ENCODE measurements around the gene SLC5A2. TPM values are rescaled to one million over a fixed set of nuclear protein-coding genes. Genes with fewer than 3 reads are reported as not detected.
"Not testable (repeated sequence)": the region's sequence is repeated elsewhere in the genome, so short reads cannot be mapped to it uniquely, and the experiment has no call there.

The SLC5A2 gene
- total and polyA plus RNA-seq, 2 experiments from 2014 or later, result 2.5 to 12.7 TPM

GRCh38 chr16:31501966-31502348, 19.0 kb downstream of the SLC5A2 start:
- H3K27me3 ChIP-seq, result no peaks in the 10 kb centered on the region
- DNase-seq (ENCODE audit: low spot score), result no peak
- 64% methylated on average over 4 of the region's 4 CpGs for WGBS (ENCODE audit: low lambda C conversion rate, missing lambda C conversion rate)
- no peak overlapping the region for H3K4me3 ChIP-seq
- no peak overlapping the region for H3K27ac ChIP-seq
- H3K4me2 ChIP-seq, result no peak overlapping the region
- peaks cover 18% of the 10 kb centered on the region for H3K79me2 ChIP-seq
- no peaks in the 10 kb centered on the region for H4K20me1 ChIP-seq (ENCODE audit: insufficient read depth, poor library complexity, severe bottlenecking)
- H3K9me3 ChIP-seq (ENCODE audit: low read depth), result no peaks in the 10 kb centered on the region
- TF ChIP-seq EZH2 (IDR thresholded peaks at IDR 0.05; ENCODE audit: borderline replicate concordance), result no peak
- TF ChIP-seq EZH2phosphoT487 (IDR thresholded peaks at IDR 0.05; ENCODE audit: low read depth, severe bottlenecking, unreplicated experiment), result no peak
- TF ChIP-seq CTCF (IDR thresholded peaks at IDR 0.05; ENCODE audit: poor library complexity), result no peak
- no peak overlapping the region for H2AFZ ChIP-seq
- peaks cover 11% of the 10 kb centered on the region for H3K4me1 ChIP-seq (ENCODE audit: insufficient read depth)
- no peaks in the 10 kb centered on the region for H3K9me2 ChIP-seq (replicated peaks; ENCODE audit: insufficient read depth)
- no peaks in the 10 kb centered on the region for H3K36me3 ChIP-seq (replicated peaks; ENCODE audit: insufficient read depth, low read depth)

- no peak overlapping the region for H2AFZ ChIP-seq
- DNase-seq (ENCODE audit: low spot score), result no peak
- H3K36me3 ChIP-seq (replicated peaks; ENCODE audit: insufficient read depth, low read depth), result no peaks in the 10 kb centered on the region
- TF ChIP-seq EZH2 (IDR thresholded peaks at IDR 0.05; ENCODE audit: borderline replicate concordance), result no peak
- TF ChIP-seq EZH2phosphoT487 (IDR thresholded peaks at IDR 0.05; ENCODE audit: low read depth, severe bottlenecking, unreplicated experiment), result no peak
- TF ChIP-seq CTCF (IDR thresholded peaks at IDR 0.05; ENCODE audit: poor library complexity), result no peak
- no peak overlapping the region for H3K4me3 ChIP-seq
- H4K20me1 ChIP-seq (ENCODE audit: insufficient read depth, poor library complexity, severe bottlenecking), result no peaks in the 10 kb centered on the region
- H3K4me2 ChIP-seq, result no peak overlapping the region
- H3K27ac ChIP-seq, result no peak overlapping the region
- H3K79me2 ChIP-seq, result peaks cover 28% of the 10 kb centered on the region
- peaks cover 17% of the 10 kb centered on the region for H3K4me1 ChIP-seq (ENCODE audit: insufficient read depth)
- no peaks in the 10 kb centered on the region for H3K9me3 ChIP-seq (ENCODE audit: low read depth)
- no peaks in the 10 kb centered on the region for H3K27me3 ChIP-seq
- no peaks in the 10 kb centered on the region for H3K9me2 ChIP-seq (replicated peaks; ENCODE audit: insufficient read depth)
Observed at GRCh38 chr16:31502981-31503380, 20.1 kb downstream of the SLC5A2 start.

GRCh38 chr16:31503555-31503954, 20.6 kb downstream of the SLC5A2 start:
- H3K4me2 ChIP-seq; H3K27me3 ChIP-seq; DNase-seq (ENCODE audit: low spot score); H2AFZ ChIP-seq; H3K4me3 ChIP-seq; H4K20me1 ChIP-seq (ENCODE audit: insufficient read depth, poor library complexity, severe bottlenecking); H3K9me3 ChIP-seq (ENCODE audit: low read depth); H3K36me3 ChIP-seq (replicated peaks; ENCODE audit: insufficient read depth, low read depth); H3K9me2 ChIP-seq (replicated peaks; ENCODE audit: insufficient read depth); H3K27ac ChIP-seq: not testable (repeated sequence)
- WGBS (ENCODE audit: low lambda C conversion rate, missing lambda C conversion rate), result 95% methylated on average over 8 of the region's 8 CpGs
- peaks cover 17% of the 10 kb centered on the region for H3K4me1 ChIP-seq (ENCODE audit: insufficient read depth)
- peaks cover 29% of the 10 kb centered on the region for H3K79me2 ChIP-seq

GRCh38 chr16:31504159-31504558, 21.2 kb downstream of the SLC5A2 start:
- 97% methylated on average over 8 of the region's 8 CpGs for WGBS (ENCODE audit: low lambda C conversion rate, missing lambda C conversion rate)
- no peak overlapping the region for H2AFZ ChIP-seq

More at GRCh38 chr16:31504159-31504558, 21.2 kb downstream of the SLC5A2 start:
- Histone ChIP-seq H3K9me2 (replicated peaks; ENCODE audit: insufficient read depth) (no peaks in the 10 kb centered on the region), H3K79me2 (peaks cover 33% of the 10 kb centered on the region), H3K9me3 (ENCODE audit: low read depth) (no peaks in the 10 kb centered on the region), H4K20me1 (ENCODE audit: insufficient read depth, poor library complexity, severe bottlenecking) (no peaks in the 10 kb centered on the region), H3K27ac (no peak overlapping the region), H3K4me1 (ENCODE audit: insufficient read depth) (peaks cover 20% of the 10 kb centered on the region), H3K4me3 (no peak overlapping the region), H3K27me3 (no peaks in the 10 kb centered on the region), H3K4me2 (no peak overlapping the region), H3K36me3 (replicated peaks; ENCODE audit: insufficient read depth, low read depth) (no peaks in the 10 kb centered on the region)
- DNase-seq (ENCODE audit: low spot score), result no peak
- TF ChIP-seq CTCF (IDR thresholded peaks at IDR 0.05; ENCODE audit: poor library complexity) (no peak), EZH2phosphoT487 (IDR thresholded peaks at IDR 0.05; ENCODE audit: low read depth, severe bottlenecking, unreplicated experiment) (no peak), EZH2 (IDR thresholded peaks at IDR 0.05; ENCODE audit: borderline replicate concordance) (no peak)
